ENCODE results near the gene ZNF197. TPM values are rescaled to one million over a fixed set of nuclear protein-coding genes. Genes with fewer than 3 reads are reported as not detected.
"Not testable (repeated sequence)": the region's sequence is repeated elsewhere in the genome, so short reads cannot be mapped to it uniquely, and the experiment has no call there.

ZNF197 gene
- 2.8 and 4.4 TPM in 2 replicates for total RNA-seq (2014; rRNA removed; shearing (Covaris generic))
- 4.8 and 6.4 TPM in 2 replicates for total RNA-seq (2022)
- percentile 63 among the genes with signal in this experiment for Bru-seq, nascent RNA
- BruChase-seq, experiment 1, labeled RNA remaining after a 6-hour chase, result percentile 53 among the genes with signal in this experiment
- percentile 63 among the genes with signal in this experiment for BruChase-seq, experiment 2, labeled RNA remaining after a 2-hour chase
- long read RNA-seq, partial matches to known transcripts, result 2 of 24 reads
- long read RNA-seq, other reads (novel, unspliced or antisense), result 21 of 24 reads

DNA sequence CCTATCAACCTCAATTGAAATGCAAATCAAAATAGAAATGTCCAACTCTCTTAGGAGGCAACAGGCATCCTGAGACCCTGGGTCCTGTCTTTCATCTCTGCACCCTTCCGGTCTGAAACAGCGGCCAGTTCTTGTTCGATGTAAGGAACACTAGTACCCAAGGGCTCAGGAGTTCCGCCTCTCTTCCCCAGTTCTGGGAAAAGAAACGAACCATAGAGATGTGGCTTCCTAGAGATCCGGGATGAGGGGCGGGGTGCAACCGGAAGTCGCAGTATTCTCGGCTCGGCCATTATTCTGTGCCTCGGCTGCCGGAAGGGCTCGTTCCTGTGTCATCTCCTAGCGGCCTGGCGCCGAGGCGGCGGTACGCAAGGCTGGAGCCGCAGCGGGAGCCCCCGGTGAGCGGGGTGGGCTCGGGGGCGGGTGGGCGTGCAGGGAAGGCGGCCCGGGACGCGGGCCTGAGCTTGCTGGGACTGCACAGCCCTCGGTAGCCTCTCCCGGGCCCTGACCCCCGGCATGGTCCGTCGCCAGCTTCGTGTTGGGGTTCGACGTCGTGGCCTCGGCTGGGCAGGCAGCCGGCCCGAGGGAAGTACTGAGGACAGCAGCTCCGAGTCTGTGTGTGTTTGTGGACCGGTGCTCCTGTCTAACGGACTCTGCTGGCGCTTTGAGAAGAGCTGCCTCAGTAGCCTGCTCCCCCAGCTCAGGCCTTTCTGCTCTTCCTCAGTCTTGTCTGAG, at the start of gene ZNF197:
ZNF197 (plus strand) TSS at position 288 of the 732 bp plus-strand sequence. CDS start 4,119 bp downstream, outside the sequence.
- Histone ChIP-seq H3K4me1 (ENCODE audit: insufficient read depth, low read length, poor library complexity, severe bottlenecking) (peaks cover 7% of the 10 kb centered on the region), H3K9me2 (ENCODE audit: insufficient read depth, low read length) (no peaks in the 10 kb centered on the region), H4K20me1 (ENCODE audit: insufficient read depth, low read length) (no peaks in the 10 kb centered on the region), H3K36me3 (ENCODE audit: insufficient read depth, low read length) (no peaks in the 10 kb centered on the region), H2AFZ (ENCODE audit: low read length) (peak within 1 kb of the TSS; percentile 95), H3K4me3 (ENCODE audit: low read depth, low read length, poor library complexity, severe bottlenecking) (peak within 1 kb of the TSS; percentile 72), H3K4me2 (ENCODE audit: low read length) (peak within 1 kb of the TSS; percentile 72), H3K27ac (ENCODE audit: low read depth, low read length, poor library complexity, severe bottlenecking) (peak within 1 kb of the TSS; percentile 4), H3K9me3 (ENCODE audit: low read length) (no peaks in the 10 kb centered on the region), H3K79me2 (ENCODE audit: insufficient read depth, low read depth, low read length) (peaks cover 10% of the 10 kb centered on the region; the same call in 1 of the 2 replicates)
- CTCF ChIA-PET (ENCODE audit: unreplicated experiment), result no interaction called here
- intact Hi-C loops (cut with micrococcal nuclease; ENCODE audit: unreplicated experiment), result loop anchor here (2.0 to 5.0 kb wide), 2 partner anchors 24 to 137 kb away; partner anchors contain the start of genes KIAA1143, KIF15 and ZNF35
- POLR2A ChIA-PET, result interaction anchor here (1.3 to 1.8 kb wide), 5 partner anchors 11 to 61 kb away, joined by 4 to 8 read pairs (median 5); partner anchors contain the start of gene ZNF35
- TF ChIP-seq CTCF (conservative IDR thresholded peaks at IDR 0.05; ENCODE audit: low read length) (no peak), EZH2phosphoT487 (IDR thresholded peaks at IDR 0.05; ENCODE audit: borderline replicate concordance, low read depth, low read length) (no peak)
- DNase-seq (ENCODE audit: low spot score), result peak; percentile 66
- BruUV-seq (replicated peaks), result no TSS peak

- H3K36me3 ChIP-seq (ENCODE audit: insufficient read depth, low read length), result no peaks in the 10 kb centered on the region
- H3K79me2 ChIP-seq (ENCODE audit: insufficient read depth, low read depth, low read length), result no peaks in the 10 kb centered on the region
- H3K9me2 ChIP-seq (ENCODE audit: insufficient read depth, low read length), result no peaks in the 10 kb centered on the region
- no peak for DNase-seq (ENCODE audit: low spot score)
- TF ChIP-seq CTCF (conservative IDR thresholded peaks at IDR 0.05; ENCODE audit: low read length) (no peak), EZH2phosphoT487 (IDR thresholded peaks at IDR 0.05; ENCODE audit: borderline replicate concordance, low read depth, low read length) (no peak)
- H3K9me3 ChIP-seq (ENCODE audit: low read length), result no peaks in the 10 kb centered on the region
- BruUV-seq (replicated peaks), result no TSS peak
- CTCF ChIA-PET (ENCODE audit: unreplicated experiment), result no interaction called here
- POLR2A ChIA-PET, result no interaction called here
- H2AFZ ChIP-seq (ENCODE audit: low read length), result no peak overlapping the region
- H3K27ac ChIP-seq (ENCODE audit: low read depth, low read length, poor library complexity, severe bottlenecking), result no peak overlapping the region
- no peaks in the 10 kb centered on the region for H3K4me1 ChIP-seq (ENCODE audit: insufficient read depth, low read length, poor library complexity, severe bottlenecking)
- intact Hi-C loops (cut with micrococcal nuclease; ENCODE audit: unreplicated experiment), result no loop called here
- no peak overlapping the region for H3K4me3 ChIP-seq (ENCODE audit: low read depth, low read length, poor library complexity, severe bottlenecking)
- no peaks in the 10 kb centered on the region for H4K20me1 ChIP-seq (ENCODE audit: insufficient read depth, low read length)
- no peak overlapping the region for H3K4me2 ChIP-seq (ENCODE audit: low read length)
Observed at GRCh38 chr3:44576613-44577012, 48.2 kb upstream of the ZNF197 start.

GRCh38 chr3:44577354-44577952, 47.4 kb upstream of the ZNF197 start:
- DNase-seq (ENCODE audit: low spot score); H3K4me1 ChIP-seq (ENCODE audit: insufficient read depth, low read length, poor library complexity, severe bottlenecking); H3K4me2 ChIP-seq (ENCODE audit: low read length); H4K20me1 ChIP-seq (ENCODE audit: insufficient read depth, low read length); H3K9me2 ChIP-seq (ENCODE audit: insufficient read depth, low read length); H3K4me3 ChIP-seq (ENCODE audit: low read depth, low read length, poor library complexity, severe bottlenecking); H3K27ac ChIP-seq (ENCODE audit: low read depth, low read length, poor library complexity, severe bottlenecking); intact Hi-C loops (cut with micrococcal nuclease; ENCODE audit: unreplicated experiment); H3K36me3 ChIP-seq (ENCODE audit: insufficient read depth, low read length); H2AFZ ChIP-seq (ENCODE audit: low read length); H3K9me3 ChIP-seq (ENCODE audit: low read length); H3K79me2 ChIP-seq (ENCODE audit: insufficient read depth, low read depth, low read length); BruUV-seq (replicated peaks); CTCF ChIA-PET (ENCODE audit: unreplicated experiment): not testable (repeated sequence)
- POLR2A ChIA-PET, result interaction anchor here (0.8 kb wide), 1 partner anchor 205 kb away, joined by 4 read pairs; no protein-coding TSS in a partner anchor

- H3K27ac ChIP-seq (ENCODE audit: low read depth, low read length, poor library complexity, severe bottlenecking); DNase-seq (ENCODE audit: low spot score); H3K4me2 ChIP-seq (ENCODE audit: low read length); CTCF ChIA-PET (ENCODE audit: unreplicated experiment); H3K79me2 ChIP-seq (ENCODE audit: insufficient read depth, low read depth, low read length); intact Hi-C loops (cut with micrococcal nuclease; ENCODE audit: unreplicated experiment); H3K9me2 ChIP-seq (ENCODE audit: insufficient read depth, low read length); H4K20me1 ChIP-seq (ENCODE audit: insufficient read depth, low read length); H3K4me3 ChIP-seq (ENCODE audit: low read depth, low read length, poor library complexity, severe bottlenecking); H3K4me1 ChIP-seq (ENCODE audit: insufficient read depth, low read length, poor library complexity, severe bottlenecking); H2AFZ ChIP-seq (ENCODE audit: low read length); H3K9me3 ChIP-seq (ENCODE audit: low read length); H3K36me3 ChIP-seq (ENCODE audit: insufficient read depth, low read length); BruUV-seq (replicated peaks): not testable (repeated sequence)
- POLR2A ChIA-PET, result interaction anchor here (0.7 kb wide), 1 partner anchor 246 kb away, joined by 3 read pairs; no protein-coding TSS in a partner anchor
Observed at GRCh38 chr3:44578316-44578715, 46.5 kb upstream of the ZNF197 start.

Data from OCI-LY7 (cell line).